Measurements from ENCODE around the gene ABHD12B. TPM values are rescaled to one million over a fixed set of nuclear protein-coding genes. Genes with fewer than 3 reads are reported as not detected.

Gene ABHD12B
- total and polyA plus RNA-seq, 2 of the 13 experiments (the other 11 are each of a cell fraction or from before 2014, with no cell fraction given), result not detected

- TF ChIP-seq SNAPC4 (CRISPR knock-in tag; IDR thresholded peaks at IDR 0.05), result no peak
- no peak for TF ChIP-seq ZNF205 (CRISPR knock-in tag; IDR thresholded peaks at IDR 0.05)
- TF ChIP-seq ZFP36L2 (CRISPR knock-in tag; IDR thresholded peaks at IDR 0.05), result no peak
- TF ChIP-seq ZNF616 (CRISPR knock-in tag; IDR thresholded peaks at IDR 0.05; ENCODE audit: low read depth), result no peak
- TF ChIP-seq U2AF2 (IDR thresholded peaks at IDR 0.05; ENCODE audit: low read depth, low read length), result no peak
- peak; percentile 76 for TF ChIP-seq ZSCAN31 (CRISPR knock-in tag; IDR thresholded peaks at IDR 0.05; ENCODE audit: low read depth)
- no peak for TF ChIP-seq RFX1 (IDR thresholded peaks at IDR 0.05)
- peak; percentile 61; the same call in 1 of the 2 replicates for TF ChIP-seq ZFP36L1 (CRISPR knock-in tag; IDR thresholded peaks at IDR 0.05)
- TF ChIP-seq SPEN (CRISPR knock-in tag; IDR thresholded peaks at IDR 0.05; ENCODE audit: low read depth), result peak; percentile 68; the same call in 1 of the 2 replicates
- 0 out of 2 replicates have a peak, but pooled peaks have one; percentile 45 for TF ChIP-seq BRD4 (CRISPR knock-in tag; IDR thresholded peaks at IDR 0.05)
- no peak for TF ChIP-seq NR2F1 (CRISPR knock-in tag; IDR thresholded peaks at IDR 0.05)
- TF ChIP-seq REXO4 (CRISPR knock-in tag; IDR thresholded peaks at IDR 0.05; ENCODE audit: borderline replicate concordance), result no peak; the same call in 1 of the 2 replicates
- no peak for TF ChIP-seq ZNF720 (CRISPR knock-in tag; IDR thresholded peaks at IDR 0.05)
- no peak for TF ChIP-seq NFE2 (CRISPR knock-in tag; IDR thresholded peaks at IDR 0.05)
- no peak for TF ChIP-seq ARNT2 (CRISPR knock-in tag; IDR thresholded peaks at IDR 0.05; ENCODE audit: low read depth)
- TF ChIP-seq GATAD2A (CRISPR knock-in tag; IDR thresholded peaks at IDR 0.05), result no peak
- TF ChIP-seq ZNF674 (CRISPR knock-in tag; IDR thresholded peaks at IDR 0.05; ENCODE audit: low read depth), result peak; percentile 32; the same call in 1 of the 2 replicates
- TF ChIP-seq CEBPG (CRISPR knock-in tag; IDR thresholded peaks at IDR 0.05), result no peak
- TF ChIP-seq ZBTB10 (CRISPR knock-in tag; IDR thresholded peaks at IDR 0.05; ENCODE audit: borderline replicate concordance), result no peak; the same call in 1 of the 2 replicates
- no peak for TF ChIP-seq CHD4 (IDR thresholded peaks at IDR 0.05; ENCODE audit: borderline replicate concordance, low read length)
- TF ChIP-seq CBX1 (IDR thresholded peaks at IDR 0.05; ENCODE audit: low read depth), result no peak
- 0 out of 2 replicates have a peak, but pooled peaks have one; percentile 17 for TF ChIP-seq ZNF580 (CRISPR knock-in tag; IDR thresholded peaks at IDR 0.05; ENCODE audit: borderline replicate concordance, low read depth)
- TF ChIP-seq NR3C1 (CRISPR knock-in tag; IDR thresholded peaks at IDR 0.05), result no peak
Measured at GRCh38 chr14:50943943-50944646, 72.2 kb downstream of the ABHD12B start, which contains the start of gene PYGL (continued).
